Measurements from ENCODE around the gene ASAH2. TPM values are rescaled to one million over a fixed set of nuclear protein-coding genes. Genes with fewer than 3 reads are reported as not detected.

ASAH2 gene
- total RNA-seq, 1 donor from 2014 or later = not detected

GRCh38 chr10:50291261-50291850, 40.0 kb upstream of the ASAH2 start:
- Histone ChIP-seq H3K4me3 (no peak overlapping the region), H3K9me3 (no peaks in the 10 kb centered on the region), H3K36me3 (no peaks in the 10 kb centered on the region), H3K4me1 (peaks cover 8% of the 10 kb centered on the region), H3K27me3 (ENCODE audit: low read depth) (no peaks in the 10 kb centered on the region), H3K27ac (no peak overlapping the region)
- peak; percentile 22 for TF ChIP-seq CTCF (IDR thresholded peaks at IDR 0.05)
- intact Hi-C loops (cut with DNase I) = no loop called here
- DNase-seq = no peak
- no peak for ATAC-seq

- Histone ChIP-seq H3K4me3 (no peak overlapping the region), H3K36me3 (no peaks in the 10 kb centered on the region), H3K27ac (no peak overlapping the region), H3K27me3 (ENCODE audit: low read depth) (no peaks in the 10 kb centered on the region), H3K9me3 (no peaks in the 10 kb centered on the region), H3K4me1 (peaks cover 8% of the 10 kb centered on the region)
- DNase-seq = no peak
- ATAC-seq = no peak
- no peak for TF ChIP-seq CTCF (IDR thresholded peaks at IDR 0.05)
- intact Hi-C loops (cut with DNase I) = no loop called here
Observed at GRCh38 chr10:50289196-50289595, 37.9 kb upstream of the ASAH2 start.

- no peak for TF ChIP-seq CTCF (IDR thresholded peaks at IDR 0.05)
Observed at GRCh38 chr10:50286996-50287803, 35.9 kb upstream of the ASAH2 start.

GRCh38 chr10:50286517-50286916, 35.2 kb upstream of the ASAH2 start:
- Histone ChIP-seq H3K36me3 (no peaks in the 10 kb centered on the region), H3K27me3 (ENCODE audit: low read depth) (no peaks in the 10 kb centered on the region), H3K9me3 (no peaks in the 10 kb centered on the region), H3K4me1 (peaks cover 8% of the 10 kb centered on the region), H3K27ac (no peak overlapping the region), H3K4me3 (no peak overlapping the region)
- TF ChIP-seq CTCF (IDR thresholded peaks at IDR 0.05) = no peak
- no peak for DNase-seq
- no peak for ATAC-seq
- intact Hi-C loops (cut with DNase I) = no loop called here

More at GRCh38 chr10:50286996-50287803, 35.9 kb upstream of the ASAH2 start:
- intact Hi-C loops (cut with DNase I) = no loop called here
- H3K4me3 ChIP-seq = no peak overlapping the region
- no peak for ATAC-seq
- no peak for DNase-seq
- H3K4me1 ChIP-seq = peaks cover 8% of the 10 kb centered on the region
- H3K27me3 ChIP-seq (ENCODE audit: low read depth) = no peaks in the 10 kb centered on the region
- no peaks in the 10 kb centered on the region for H3K36me3 ChIP-seq
- H3K9me3 ChIP-seq = no peaks in the 10 kb centered on the region
- no peak overlapping the region for H3K27ac ChIP-seq

GRCh38 chr10:50281967-50282522, 30.7 kb upstream of the ASAH2 start:
- Histone ChIP-seq H3K27ac (no peak overlapping the region), H3K4me1 (peaks cover 3% of the 10 kb centered on the region), H3K9me3 (no peaks in the 10 kb centered on the region), H3K4me3 (no peak overlapping the region), H3K36me3 (no peaks in the 10 kb centered on the region), H3K27me3 (ENCODE audit: low read depth) (no peaks in the 10 kb centered on the region)
- no peak for TF ChIP-seq CTCF (IDR thresholded peaks at IDR 0.05)
- ATAC-seq = no peak
- intact Hi-C loops (cut with DNase I) = no loop called here
- no peak for DNase-seq
